ENCODE data around the gene METTL25. TPM values are rescaled to one million over a fixed set of nuclear protein-coding genes. Genes with fewer than 3 reads are reported as not detected.

Gene METTL25
- total RNA-seq, 2 donors from 2014 or later = 16.0 to 20.8 TPM

GRCh38 chr12:82411546-82412230, 53.4 kb downstream of the METTL25 start:
- intact Hi-C loops (cut with DNase I) = no loop called here
- TF ChIP-seq, protein P1, sequence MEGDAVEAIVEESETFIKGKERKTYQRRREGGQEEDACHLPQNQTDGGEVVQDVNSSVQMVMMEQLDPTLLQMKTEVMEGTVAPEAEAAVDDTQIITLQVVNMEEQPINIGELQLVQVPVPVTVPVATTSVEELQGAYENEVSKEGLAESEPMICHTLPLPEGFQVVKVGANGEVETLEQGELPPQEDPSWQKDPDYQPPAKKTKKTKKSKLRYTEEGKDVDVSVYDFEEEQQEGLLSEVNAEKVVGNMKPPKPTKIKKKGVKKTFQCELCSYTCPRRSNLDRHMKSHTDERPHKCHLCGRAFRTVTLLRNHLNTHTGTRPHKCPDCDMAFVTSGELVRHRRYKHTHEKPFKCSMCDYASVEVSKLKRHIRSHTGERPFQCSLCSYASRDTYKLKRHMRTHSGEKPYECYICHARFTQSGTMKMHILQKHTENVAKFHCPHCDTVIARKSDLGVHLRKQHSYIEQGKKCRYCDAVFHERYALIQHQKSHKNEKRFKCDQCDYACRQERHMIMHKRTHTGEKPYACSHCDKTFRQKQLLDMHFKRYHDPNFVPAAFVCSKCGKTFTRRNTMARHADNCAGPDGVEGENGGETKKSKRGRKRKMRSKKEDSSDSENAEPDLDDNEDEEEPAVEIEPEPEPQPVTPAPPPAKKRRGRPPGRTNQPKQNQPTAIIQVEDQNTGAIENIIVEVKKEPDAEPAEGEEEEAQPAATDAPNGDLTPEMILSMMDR (IDR thresholded peaks at IDR 0.05) = no peak
- TF ChIP-seq POLR2AphosphoS5 (IDR thresholded peaks at IDR 0.05) (no peak), POLR2A (IDR thresholded peaks at IDR 0.05) (no peak)
- no peak for DNase-seq (ENCODE audit: low spot score)
- no peaks in the 10 kb centered on the region for H3K36me3 ChIP-seq
- H3K4me1 ChIP-seq (replicated peaks) = no peaks in the 10 kb centered on the region
- H3K4me3 ChIP-seq = no peak overlapping the region
- 69% methylated on average over 4 of the region's 4 CpGs for WGBS
- no peaks in the 10 kb centered on the region for H3K27me3 ChIP-seq (replicated peaks; ENCODE audit: insufficient read depth)
- no peak overlapping the region for H3K27ac ChIP-seq
- no peaks in the 10 kb centered on the region for H3K9me3 ChIP-seq

DNA sequence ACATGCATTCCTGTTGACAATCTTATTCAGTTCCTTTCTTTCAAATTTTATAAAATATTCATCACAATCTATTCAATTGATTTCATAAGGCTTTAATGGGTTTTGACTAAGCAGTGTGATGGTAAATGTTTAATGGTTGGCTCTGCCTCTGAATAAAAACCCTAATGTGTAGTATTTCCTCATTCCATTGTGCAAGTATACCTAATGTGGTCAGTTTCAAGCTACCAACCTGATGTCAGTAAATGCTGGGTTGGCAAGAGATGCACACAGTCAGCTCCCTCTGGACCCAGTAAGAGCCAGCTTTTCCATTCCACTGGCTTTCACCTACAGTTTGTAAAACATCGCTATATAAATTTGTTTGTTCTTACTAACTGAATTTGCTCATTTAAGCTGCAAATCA, 53.9 kb downstream of the METTL25 start:
- DNase-seq (ENCODE audit: low spot score) = no peak
- Histone ChIP-seq H3K4me1 (replicated peaks) (no peaks in the 10 kb centered on the region), H3K4me3 (no peak overlapping the region), H3K36me3 (no peaks in the 10 kb centered on the region), H3K9me3 (no peaks in the 10 kb centered on the region), H3K27me3 (replicated peaks; ENCODE audit: insufficient read depth) (no peaks in the 10 kb centered on the region), H3K27ac (no peak overlapping the region)
- WGBS = 100% methylated on average over 1 of the region's 1 CpG
- TF ChIP-seq POLR2AphosphoS5 (IDR thresholded peaks at IDR 0.05) = no peak
- TF ChIP-seq POLR2A (IDR thresholded peaks at IDR 0.05) = no peak
- intact Hi-C loops (cut with DNase I) = no loop called here

- H3K4me3 ChIP-seq = no peak overlapping the region
- no peak for TF ChIP-seq POLR2AphosphoS5 (IDR thresholded peaks at IDR 0.05)
- TF ChIP-seq POLR2A (IDR thresholded peaks at IDR 0.05) = no peak
- TF ChIP-seq, protein P1 (IDR thresholded peaks at IDR 0.05) = no peak
- DNase-seq (ENCODE audit: low spot score) = no peak
- 44% methylated on average over 2 of the region's 2 CpGs for WGBS
- H3K36me3 ChIP-seq = no peaks in the 10 kb centered on the region
- intact Hi-C loops (cut with DNase I) = no loop called here
- no peaks in the 10 kb centered on the region for H3K27me3 ChIP-seq (replicated peaks; ENCODE audit: insufficient read depth)
- no peaks in the 10 kb centered on the region for H3K9me3 ChIP-seq
- no peaks in the 10 kb centered on the region for H3K4me1 ChIP-seq (replicated peaks)
- no peak overlapping the region for H3K27ac ChIP-seq
These were observed 55.7 kb downstream of the METTL25 start for GRCh38 chr12:82414044-82414443.

DNA sequence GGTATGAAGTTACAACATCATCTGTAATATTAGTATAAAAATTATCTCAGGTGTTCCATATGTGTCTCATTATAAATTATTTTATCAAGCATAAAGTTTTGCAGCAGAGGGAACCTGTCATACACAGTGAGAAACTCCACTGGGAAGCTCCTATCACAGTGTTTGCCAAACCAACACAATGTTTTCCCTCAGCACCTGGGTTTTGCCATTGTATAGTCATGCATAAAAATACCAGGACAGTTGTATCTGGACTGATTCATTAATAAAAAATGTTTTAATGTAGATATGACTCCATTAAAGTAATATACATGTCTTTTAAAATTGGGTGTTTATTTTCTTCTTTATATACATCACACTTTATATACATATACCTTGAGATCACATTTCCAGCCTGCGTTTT, 56.6 kb downstream of the METTL25 start:
- Histone ChIP-seq H3K4me3 (no peak overlapping the region), H3K27me3 (replicated peaks; ENCODE audit: insufficient read depth) (no peaks in the 10 kb centered on the region), H3K4me1 (replicated peaks) (no peaks in the 10 kb centered on the region), H3K27ac (no peak overlapping the region), H3K9me3 (no peaks in the 10 kb centered on the region), H3K36me3 (no peaks in the 10 kb centered on the region)
- no peak for DNase-seq (ENCODE audit: low spot score)
- intact Hi-C loops (cut with DNase I) = no loop called here
- WGBS = 89% methylated on average over 1 of the region's 1 CpG
- TF ChIP-seq POLR2AphosphoS5 (IDR thresholded peaks at IDR 0.05) (no peak), POLR2A (IDR thresholded peaks at IDR 0.05) (no peak)
- TF ChIP-seq, protein P1 (IDR thresholded peaks at IDR 0.05) = no peak

GRCh38 chr12:82415402-82415801, 57.1 kb downstream of the METTL25 start:
- WGBS = 90% methylated on average over 3 of the region's 3 CpGs
- Histone ChIP-seq H3K9me3 (no peaks in the 10 kb centered on the region), H3K4me3 (no peak overlapping the region), H3K27ac (no peak overlapping the region), H3K36me3 (no peaks in the 10 kb centered on the region), H3K27me3 (replicated peaks; ENCODE audit: insufficient read depth) (no peaks in the 10 kb centered on the region), H3K4me1 (replicated peaks) (no peaks in the 10 kb centered on the region)
- intact Hi-C loops (cut with DNase I) = no loop called here
- DNase-seq (ENCODE audit: low spot score) = no peak
- TF ChIP-seq, protein P1 (IDR thresholded peaks at IDR 0.05) = no peak
- no peak for TF ChIP-seq POLR2AphosphoS5 (IDR thresholded peaks at IDR 0.05)
- TF ChIP-seq POLR2A (IDR thresholded peaks at IDR 0.05) = no peak
